GM19043 (cell line): ENCODE results near the gene ACOXL.
"Not testable (repeated sequence)": the region's sequence is repeated elsewhere in the genome, so short reads cannot be mapped to it uniquely, and the experiment has no call there.

Source experiments
- ATAC-seq: cut with Tn5 transposase; IDR thresholded peaks from one replicate; pipeline ENCODE4 v1.9.1; 2021; ENCODE audit warnings: low read depth; ENCODE audit not compliant: unreplicated experiment

ACOXL gene

DNA sequence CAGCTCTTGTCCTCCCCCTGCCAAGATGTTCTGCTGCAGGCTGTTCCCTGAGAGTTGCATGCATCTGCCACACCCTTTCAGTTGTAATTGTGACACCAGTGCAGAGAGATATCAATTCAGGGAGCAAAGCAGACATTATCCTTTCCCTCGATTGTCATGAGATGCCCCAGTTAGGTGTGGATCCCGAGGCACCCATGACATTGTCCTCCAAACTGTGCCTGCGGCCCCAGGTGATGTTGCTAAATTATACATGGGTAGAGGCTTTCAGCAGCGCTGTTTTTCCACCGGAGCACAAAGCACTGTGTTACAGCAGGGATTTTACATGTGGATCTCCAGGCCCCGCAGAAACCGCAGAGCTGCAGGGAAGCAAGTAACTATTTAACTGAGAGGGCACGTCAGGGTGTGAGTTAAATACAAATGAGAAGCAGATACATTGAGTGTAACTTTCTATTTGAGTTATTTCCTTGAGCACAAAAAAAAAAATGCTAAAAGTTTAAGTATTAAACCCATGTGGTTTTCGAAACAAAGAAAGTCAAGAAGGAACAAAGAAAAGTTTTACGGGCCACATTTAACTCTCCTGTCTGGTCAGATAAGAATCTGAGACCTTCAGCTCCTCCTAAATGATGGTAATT lies 298.0 kb downstream of the ACOXL start:
- peak; percentile 78 for ATAC-seq

DNA sequence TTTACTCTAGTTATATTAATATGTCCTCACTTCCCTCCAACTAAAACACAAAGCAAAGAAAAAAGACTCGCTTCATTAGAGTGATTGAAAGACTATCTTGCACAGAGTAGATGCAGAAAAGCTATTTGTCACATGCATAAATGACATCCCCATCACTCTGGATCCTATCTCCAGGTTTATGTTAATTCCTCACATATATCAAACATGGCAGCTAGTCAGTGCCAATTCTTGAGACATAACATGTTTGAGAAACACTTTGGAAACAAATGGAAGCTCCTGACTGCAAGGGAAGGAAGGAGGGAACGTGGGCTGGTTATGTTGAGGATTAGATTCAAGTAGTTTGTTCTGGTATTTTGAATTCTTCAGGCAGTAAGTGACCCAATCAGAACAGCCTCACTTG lies 298.6 kb downstream of the ACOXL start:
- no peak for ATAC-seq

DNA sequence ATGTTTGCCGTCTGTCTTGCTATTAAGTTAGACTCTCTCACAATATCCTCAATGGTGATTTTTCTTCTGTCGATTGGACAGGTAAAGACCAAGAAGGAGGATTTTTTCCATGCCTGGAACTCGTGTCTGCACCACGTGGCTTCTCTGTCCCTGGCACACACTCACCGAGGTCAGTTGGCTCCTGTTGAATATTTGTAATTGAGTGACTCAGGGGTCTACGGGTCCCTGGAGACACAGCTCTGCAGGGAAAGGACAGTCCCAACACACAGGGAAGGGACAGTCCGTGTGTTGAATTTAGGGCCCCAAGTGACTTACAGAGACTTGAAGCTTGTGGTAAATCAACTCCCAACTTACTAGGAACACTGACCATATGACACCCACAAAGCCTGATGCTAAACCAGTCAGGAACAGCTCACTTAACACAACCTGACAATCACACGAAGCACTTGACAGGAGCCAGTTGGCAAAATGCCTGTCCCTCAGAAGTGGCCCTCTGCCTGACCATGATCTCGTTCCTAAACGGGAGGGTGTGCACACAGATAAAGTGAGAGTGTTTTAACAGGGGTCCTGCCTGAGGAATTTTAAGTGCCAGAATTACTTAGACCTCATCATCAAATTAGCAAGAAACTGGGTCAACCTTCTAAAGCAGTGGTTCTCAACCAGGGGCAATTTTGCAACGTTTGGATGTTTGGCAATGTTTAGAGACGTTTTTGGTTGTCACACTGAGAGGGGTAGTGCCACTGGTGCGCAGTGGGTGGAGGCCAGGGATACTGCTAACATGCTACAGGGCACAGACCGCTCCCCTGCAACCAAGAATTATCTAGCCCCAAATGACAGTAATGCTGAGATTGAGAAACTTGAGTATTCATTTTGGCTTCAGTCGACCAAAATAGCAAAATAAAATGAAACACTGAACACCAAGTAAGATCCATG lies 299.4 kb downstream of the ACOXL start:
- ATAC-seq, result no peak

DNA sequence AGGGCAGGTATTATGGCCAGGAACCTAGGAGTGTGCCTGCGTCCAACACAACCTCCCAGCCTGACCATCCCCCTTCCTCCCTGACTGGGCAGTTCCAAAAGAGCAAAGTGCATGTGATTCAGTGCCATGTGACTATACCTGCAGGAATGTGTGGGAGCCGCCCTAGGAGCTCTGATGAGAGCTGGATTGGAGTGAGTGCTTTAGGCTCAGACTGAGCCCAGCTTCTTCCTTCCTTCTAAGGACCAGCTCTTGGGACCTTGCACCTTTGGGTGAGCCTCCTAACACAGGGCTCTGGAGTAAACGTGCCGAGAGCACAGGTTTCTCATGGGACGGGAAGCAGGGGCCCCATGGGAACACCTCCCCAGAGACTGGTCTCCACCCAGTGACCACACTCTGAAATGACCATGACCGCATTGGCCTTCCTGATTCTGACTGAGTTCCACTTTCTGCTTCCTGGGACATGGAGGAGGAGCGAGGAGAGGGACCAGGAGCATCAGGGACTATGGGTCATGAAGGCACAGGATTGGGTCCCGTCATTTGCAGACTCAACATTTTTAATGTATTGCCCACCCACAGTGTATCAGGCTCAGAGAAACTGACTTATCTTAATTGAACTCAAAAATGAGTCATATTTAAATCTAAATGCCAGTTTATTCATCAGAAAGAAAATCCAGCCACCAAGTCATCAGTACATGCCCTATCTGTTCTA lies 300.5 kb downstream of the ACOXL start:
- ATAC-seq, result no peak

DNA sequence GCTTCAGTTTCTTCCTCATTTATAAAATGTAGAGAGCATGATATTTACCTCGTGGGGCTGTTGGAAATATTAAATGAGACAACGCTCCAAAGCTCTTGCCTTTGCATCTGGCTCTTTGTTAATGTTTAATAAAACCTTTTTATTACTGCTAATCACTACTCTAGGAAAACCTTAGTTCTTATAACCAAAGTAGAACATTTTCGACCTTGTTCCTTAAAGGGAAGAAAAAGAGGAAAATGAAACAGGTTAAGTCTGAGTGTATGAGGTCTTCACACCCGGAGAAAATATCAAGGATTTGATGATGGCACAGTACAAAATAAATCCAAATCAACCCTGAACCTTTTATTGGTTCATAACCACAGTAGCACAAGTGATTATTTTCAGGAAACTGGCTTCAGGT lies 301.8 kb downstream of the ACOXL start:
- no peak for ATAC-seq

DNA sequence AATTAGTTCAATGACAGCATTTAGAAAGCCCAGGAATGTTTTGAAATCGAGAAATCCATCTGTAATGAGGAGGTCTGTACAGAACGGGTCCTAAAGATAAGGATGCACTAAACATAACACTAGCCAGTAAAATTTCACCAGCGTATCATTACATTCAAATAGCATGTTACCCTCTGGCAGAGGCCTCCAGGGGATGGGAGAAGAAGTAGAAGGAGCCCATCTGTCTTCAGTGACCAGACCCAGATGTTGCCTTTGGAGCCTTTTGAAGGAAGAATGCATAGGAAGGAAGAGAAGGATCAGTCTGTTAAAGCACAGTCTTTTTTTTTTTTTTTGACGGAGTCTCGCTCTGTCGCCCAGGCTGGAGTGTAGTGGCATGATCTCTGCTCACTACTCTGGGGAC lies 302.2 kb downstream of the ACOXL start:
- no peak for ATAC-seq

DNA sequence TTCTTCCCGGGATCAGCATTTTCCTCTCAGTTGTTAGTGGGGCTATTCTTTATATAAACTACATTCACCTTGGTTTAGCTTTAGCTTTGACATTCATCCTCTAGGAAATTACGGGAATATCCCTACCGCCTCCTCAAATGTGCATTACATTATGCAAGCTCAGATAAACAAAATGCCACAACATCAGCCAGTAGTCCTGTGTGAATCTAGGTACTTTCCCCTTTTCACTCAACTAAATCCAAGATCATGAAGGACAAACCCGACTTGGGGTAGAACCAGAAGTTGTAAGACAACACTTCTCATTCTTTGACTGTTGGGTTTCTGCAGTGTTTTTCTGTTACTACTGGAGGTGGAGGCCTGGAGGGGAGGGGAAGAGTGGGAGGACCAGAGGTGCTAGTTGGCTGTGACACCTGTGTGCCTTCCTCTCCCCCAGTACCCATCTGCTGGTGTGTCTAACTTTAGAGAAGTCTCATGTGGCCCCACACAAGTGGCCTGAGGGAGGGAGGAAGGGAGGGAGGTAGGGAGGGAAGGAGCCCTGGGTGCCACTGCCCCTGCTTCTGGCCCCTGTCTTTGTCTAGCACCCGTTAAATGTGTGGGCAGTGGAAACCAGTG lies 303.6 kb downstream of the ACOXL start:
- no peak for ATAC-seq

DNA sequence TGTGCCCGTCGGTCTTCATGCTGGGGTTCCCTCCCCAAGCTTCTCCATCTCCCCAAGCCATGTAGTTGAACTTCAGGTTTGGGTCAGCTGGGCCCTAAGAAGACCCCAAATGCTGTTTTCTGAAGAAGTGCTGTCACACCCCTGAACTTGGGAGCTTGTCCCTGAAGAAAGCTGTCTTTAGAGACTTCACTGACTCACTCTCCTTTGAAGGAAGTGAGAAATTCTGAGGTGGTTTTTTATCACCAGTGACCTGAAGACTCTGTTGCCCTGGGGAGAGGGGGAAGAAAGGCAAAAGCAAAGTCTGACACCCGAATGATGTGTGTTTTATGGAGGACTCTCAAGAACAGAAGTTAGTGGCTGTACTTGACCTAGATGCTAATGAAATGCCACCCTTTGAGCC lies 304.8 kb downstream of the ACOXL start:
- ATAC-seq, result peak; percentile 45

DNA sequence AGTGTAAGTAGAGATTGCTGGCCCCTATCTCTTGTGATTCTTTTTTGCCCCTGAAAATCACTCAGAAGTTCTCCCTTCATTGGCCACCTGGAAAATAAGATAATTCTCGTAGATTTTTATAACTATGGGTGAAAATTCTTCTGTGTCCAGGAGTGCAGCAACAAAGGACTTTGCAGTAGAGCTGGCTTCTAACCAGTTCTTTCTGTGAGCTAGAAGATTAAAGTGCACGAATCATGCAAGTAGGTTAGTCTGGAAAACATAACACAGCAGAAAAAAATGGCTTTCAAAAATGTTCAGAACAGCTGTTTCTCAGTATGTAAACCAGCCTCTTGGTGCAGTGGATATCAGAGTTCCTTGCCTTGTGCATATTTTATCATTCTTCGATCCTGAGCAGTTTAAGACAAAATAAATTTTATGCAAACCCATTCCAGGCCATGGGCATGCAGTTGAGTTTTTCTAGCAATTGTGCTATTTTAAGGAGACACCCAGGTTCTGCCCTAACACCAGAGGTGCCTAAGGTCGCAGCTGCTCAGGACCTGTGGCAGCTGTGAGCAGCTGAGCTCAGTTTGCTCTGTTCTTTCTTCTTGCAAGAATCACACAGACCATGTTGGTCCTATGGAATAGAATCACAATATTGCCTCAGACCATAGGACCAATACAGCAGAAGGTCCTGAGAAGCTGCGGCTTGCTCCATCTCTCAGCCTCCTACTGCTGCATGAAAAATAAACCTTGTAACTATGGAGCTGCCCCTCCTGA lies 307.4 kb downstream of the ACOXL start:
- no peak for ATAC-seq

DNA sequence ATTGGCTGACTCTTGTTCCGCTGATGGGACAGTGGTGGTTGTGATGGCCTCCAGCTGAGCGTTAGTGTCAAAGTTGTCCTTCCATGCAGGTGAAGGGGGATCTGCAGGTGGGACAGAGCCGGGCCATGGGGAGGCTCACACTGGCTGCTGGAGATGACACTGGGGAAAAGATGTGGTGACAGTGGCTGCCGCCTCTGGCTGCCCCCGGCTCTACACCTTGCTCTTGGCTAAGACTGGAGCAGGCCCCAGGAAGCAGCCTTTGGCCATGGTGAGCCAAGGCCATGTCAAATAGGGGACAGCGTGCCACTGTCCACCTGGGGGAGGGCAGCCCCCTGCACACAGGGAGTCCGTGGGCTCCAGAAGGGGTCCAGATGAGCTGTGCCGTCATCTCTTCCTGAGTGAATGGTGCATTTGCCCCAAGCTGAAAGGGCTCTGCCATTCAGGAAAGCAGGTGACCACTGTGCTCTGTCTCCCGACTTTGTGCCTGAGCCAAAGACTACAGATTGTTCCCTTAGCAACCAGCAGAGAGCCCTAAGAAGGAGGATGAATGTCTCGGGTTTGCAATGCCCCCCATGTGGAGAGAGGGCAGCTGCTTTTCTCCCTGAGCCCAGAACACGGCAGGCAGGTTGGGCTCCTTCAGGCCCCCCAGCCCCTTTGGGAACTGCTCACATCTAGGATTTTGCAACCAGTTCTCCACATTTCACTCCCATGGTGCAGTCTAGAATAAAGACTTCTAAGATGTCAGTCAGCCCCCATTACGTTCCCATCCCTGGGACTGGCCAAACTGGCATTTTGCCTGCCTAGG lies 309.2 kb downstream of the ACOXL start:
- no peak for ATAC-seq

DNA sequence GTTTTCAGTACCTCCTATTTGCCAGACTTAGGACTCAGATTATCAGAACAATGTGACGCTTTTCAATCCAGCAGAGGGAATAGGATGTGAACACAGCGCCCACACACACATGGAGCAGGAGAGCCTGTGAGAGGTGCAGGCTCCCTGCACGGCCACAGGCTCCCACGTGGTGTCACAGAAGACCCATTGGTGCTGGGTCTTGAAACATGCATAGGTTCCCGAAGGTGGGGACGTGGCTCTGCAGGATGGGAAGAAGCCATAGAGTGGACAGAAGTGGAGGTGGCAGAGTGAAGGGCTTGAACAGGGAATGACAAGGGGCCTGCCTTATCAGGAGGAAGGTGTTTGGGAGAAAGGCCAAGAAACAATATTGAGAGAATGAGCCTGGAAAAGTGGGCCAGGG lies 309.9 kb downstream of the ACOXL start:
- ATAC-seq, result no peak

DNA sequence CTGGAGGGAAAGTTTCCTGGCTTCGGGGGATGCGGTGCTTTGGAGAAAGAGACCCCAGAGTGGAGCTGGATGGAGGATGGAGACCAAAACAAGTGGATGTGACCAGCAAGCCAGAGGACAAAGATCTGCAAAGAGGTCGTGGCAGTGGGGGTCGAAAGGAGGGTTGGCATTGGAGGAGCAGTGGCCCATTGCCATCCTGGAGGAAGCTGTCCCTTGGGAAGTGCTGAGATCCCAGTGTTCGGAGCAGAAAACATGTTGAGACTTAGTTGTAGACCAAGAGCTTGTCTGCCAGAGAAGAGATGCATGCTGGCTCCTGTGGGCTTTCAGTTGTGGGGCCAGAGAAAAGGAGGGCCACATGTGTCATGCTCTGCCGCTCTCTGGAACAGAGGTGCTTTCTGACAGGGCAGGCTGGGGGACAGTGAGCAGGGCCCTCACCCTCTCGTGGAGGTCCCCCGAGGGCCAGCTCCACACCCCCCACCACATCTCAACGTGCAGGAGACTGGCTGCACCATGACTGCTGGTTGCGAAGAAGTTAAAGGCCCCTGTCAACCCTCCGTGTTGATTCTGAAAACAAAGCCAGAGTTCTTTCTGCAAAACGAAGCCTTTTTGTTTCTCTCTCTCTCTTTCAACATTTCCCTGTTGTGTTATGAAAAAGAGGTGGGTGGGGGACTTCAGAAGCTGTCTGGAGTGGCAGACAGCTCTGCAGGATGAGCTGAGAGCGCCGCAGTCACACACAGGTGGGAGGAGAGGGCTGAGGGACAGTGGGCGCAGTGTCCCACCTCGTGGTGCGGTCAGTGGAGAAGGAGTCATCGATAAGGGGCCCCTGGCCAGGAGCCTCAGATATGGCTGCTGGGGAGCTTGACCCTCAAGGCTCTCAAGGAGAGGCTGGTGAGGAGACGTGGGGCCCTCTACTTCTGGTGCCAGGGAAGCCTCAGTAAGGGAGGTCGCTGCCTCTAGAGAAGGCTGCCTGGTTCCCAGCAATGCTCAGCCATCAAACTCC lies 310.7 kb downstream of the ACOXL start:
- no peak for ATAC-seq

DNA sequence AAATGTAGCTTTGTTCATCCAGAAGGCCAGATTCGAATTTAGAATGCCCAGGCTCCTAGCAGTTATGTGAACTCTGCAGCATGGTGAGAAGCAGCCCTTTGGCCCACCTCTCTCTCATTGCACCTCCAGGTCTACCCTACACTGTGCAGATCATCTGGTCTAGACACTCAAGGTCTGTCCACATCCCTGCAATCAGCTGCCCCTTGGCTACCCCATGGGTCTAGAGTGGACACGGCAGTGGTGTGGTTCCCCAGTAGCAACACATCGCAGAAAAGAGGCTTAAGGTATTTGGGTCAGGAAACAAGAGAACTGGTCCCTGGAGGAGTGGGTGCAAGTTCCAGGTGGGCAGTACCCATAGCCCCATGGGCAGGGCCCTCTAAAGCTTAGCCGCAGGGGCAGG lies 311.7 kb downstream of the ACOXL start:
- no peak for ATAC-seq

DNA sequence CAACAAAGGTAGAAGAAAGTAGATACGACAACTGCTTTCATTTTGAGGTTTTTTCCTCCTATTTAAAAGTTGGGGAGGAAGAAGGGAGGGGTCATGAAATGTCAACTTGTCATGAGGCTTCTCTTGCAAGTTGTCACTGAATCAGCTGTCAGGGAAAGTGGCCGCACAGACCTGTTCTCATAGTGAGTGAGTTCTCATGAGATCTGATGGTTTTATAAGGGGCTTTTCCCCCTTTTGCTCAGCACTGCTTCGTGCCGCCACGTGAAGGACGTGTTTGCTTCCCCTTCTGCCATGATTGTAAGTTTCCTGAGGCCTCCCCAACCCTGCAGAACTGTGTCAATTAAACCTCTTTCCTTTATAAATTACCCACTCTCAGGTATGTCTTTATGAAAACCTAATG lies 312.9 kb downstream of the ACOXL start:
- not testable (repeated sequence) for ATAC-seq

DNA sequence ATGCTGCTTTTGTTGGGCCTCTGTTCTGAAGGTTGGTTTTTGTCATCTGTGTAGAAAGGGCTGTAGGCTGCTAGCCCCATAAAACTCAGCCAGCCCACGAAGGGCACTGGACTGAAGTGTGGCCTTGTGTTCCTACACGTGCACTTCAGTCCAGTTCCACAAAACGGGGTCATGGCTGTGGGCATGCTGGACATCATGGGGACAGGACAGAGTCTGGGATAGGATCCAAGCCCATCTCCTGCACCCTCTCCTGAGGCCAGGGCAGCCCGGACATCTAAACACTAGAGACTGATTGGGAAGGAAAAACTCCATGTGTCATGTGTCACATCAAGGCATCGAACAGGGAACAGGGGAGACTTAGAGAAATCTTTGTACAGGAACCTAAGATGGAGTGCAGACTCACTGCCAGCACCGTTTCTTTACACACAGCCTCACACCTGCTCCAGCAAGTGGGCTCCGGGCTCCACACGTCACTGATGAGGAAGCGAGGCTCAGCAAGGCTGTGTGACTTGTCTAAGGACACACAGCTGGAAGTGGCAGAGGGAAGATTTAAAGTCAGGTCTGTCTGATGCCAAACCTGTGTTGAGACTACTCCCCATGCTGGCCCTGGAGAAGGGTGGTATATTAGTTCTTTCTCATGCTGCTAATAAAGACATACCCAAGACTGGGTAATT lies 313.5 kb downstream of the ACOXL start:
- ATAC-seq, result no peak

DNA sequence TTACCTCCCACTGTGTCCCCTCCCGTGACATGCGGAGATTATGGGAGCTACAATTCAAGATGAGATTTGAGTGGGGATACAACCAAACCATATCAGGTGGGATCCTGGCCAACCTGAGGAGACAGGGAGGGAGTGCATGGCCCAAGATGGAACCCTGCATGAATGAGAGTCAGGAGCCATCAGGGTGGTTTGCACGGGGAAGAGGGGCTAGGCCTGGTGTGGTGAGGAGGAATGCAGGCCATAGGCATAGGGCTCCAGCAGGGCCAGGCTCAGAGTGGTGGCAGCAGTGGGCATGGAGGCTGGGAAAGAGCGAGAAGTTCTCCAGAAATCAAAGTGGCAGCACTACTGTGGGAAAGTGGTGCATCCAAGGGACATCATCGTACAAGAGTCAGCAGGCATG lies 314.3 kb downstream of the ACOXL start:
- ATAC-seq, result no peak

DNA sequence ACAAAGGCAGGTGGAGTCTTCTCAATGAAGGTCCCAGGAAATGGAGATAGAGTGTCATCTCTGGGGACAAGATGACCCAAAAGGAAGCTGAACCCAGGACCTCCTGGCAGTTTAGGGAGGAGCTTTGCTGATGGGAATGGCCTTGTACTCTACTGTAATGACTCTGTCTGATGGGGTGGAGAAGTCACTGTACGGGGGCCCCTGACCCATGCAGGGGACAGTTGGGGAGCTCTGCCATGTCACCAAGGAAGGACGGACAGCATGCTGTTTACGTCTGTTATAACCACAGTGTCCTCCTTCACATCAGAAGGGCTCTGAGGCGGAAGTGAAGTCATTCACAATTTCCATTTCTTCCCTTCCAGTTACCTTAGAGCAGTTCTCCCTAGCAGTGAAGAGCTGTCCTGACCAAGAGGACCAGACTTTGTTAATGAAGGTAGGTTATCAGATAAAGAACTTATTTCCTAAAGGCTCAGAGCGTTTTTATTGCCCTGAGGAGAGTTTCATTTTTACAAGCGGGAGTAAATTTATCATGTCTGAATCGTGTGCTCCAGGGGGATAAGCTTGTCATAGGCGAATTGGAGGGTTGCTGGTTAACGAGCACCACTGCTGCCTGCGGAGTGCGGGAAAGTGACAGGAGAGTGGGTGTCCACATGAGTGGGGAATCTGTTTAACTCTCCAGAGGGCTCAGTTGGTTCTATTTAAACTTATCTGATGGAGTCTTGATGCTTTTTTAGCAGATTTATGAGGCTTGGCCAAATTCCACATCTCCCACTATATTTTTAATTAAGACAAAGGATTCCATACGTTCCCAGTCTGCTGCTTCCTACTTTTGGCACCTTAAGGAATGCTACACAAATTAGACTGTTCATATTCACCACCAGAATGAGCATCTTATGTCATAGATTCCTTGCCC lies 316.7 kb downstream of the ACOXL start:
- no peak for ATAC-seq
